SK-N-SH treated with all-trans-retinoic acid at 6 μM for 48 hours (cell line): ENCODE measurements around the gene GRIN3A.

ENCODE experiments used
- ATAC-seq: fragments of 200-7000 bp; cut with Tn5 transposase; 3 replicates; pipeline ENCODE4 v1.9.1; 2020; ENCODE audit warnings: mild to moderate bottlenecking, moderate library complexity
- ARNTL ChIP-seq: fragments of 450-650 bp; formaldehyde crosslinking; IDR thresholded peaks from 2 replicates; pipeline ENCODE4 v1.5.0; 2020; ENCODE audit warnings: low read depth, mild to moderate bottlenecking, moderate library complexity, borderline replicate concordance
- BACH2 ChIP-seq: fragments of 250-450 bp; sonication (Bioruptor Pico); IDR thresholded peaks from 2 replicates; pipeline ENCODE4 v1.9.0; 2021; ENCODE audit warnings: mild to moderate bottlenecking, borderline replicate concordance
- CREB5 ChIP-seq: fragments of 250-450 bp; sonication (Bioruptor Pico); IDR thresholded peaks from 2 replicates; pipeline ENCODE4 v1.5.1; 2020; ENCODE audit warnings: low read depth, mild to moderate bottlenecking, moderate library complexity
- CSDC2 ChIP-seq: fragments of 250-450 bp; sonication (Bioruptor Pico); IDR thresholded peaks from 2 replicates; pipeline ENCODE4 v1.5.0; 2020; ENCODE audit warnings: mild to moderate bottlenecking, moderate library complexity
- CSRNP3 ChIP-seq: fragments of 250-450 bp; sonication (Bioruptor Pico); IDR thresholded peaks from 2 replicates; pipeline ENCODE4 v1.5.1; 2021; ENCODE audit warnings: mild to moderate bottlenecking, moderate library complexity
- ESRRG ChIP-seq: fragments of 250-450 bp; sonication (Bioruptor Pico); IDR thresholded peaks from 2 replicates; pipeline ENCODE4 v1.6.1; 2021; ENCODE audit warnings: mild to moderate bottlenecking
- GLIS3 ChIP-seq: fragments of 250-450 bp; sonication (Bioruptor Pico); IDR thresholded peaks from 2 replicates; pipeline ENCODE4 v1.5.0; 2020; ENCODE audit warnings: mild to moderate bottlenecking, moderate library complexity
- ISL1 ChIP-seq: fragments of 250-450 bp; sonication (Bioruptor Pico); IDR thresholded peaks from 2 replicates; pipeline ENCODE4 v2.1.2; 2022; ENCODE audit warnings: mild to moderate bottlenecking, moderate library complexity
- OSR1 ChIP-seq: fragments of 250-450 bp; sonication (Bioruptor Pico); IDR thresholded peaks from 2 replicates; pipeline ENCODE4 v1.8.0; 2022; ENCODE audit warnings: moderate library complexity, mild to moderate bottlenecking, inconsistent platforms
- PATZ1 ChIP-seq: fragments of 250-450 bp; sonication (Bioruptor Pico); IDR thresholded peaks from 2 replicates; pipeline ENCODE4 v1.8.0; 2020; ENCODE audit warnings: mild to moderate bottlenecking, moderate library complexity, borderline replicate concordance
- POU6F1 ChIP-seq: fragments of 250-450 bp; sonication (Bioruptor Pico); IDR thresholded peaks from 2 replicates; pipeline ENCODE4 v1.8.0; 2021; ENCODE audit warnings: low read depth, mild to moderate bottlenecking, moderate library complexity, borderline replicate concordance
- PPARA ChIP-seq: fragments of 250-450 bp; sonication (Bioruptor Pico); IDR thresholded peaks from 2 replicates; pipeline ENCODE4 v1.5.0; 2020; ENCODE audit warnings: mild to moderate bottlenecking, borderline replicate concordance
- SNAI2 ChIP-seq: fragments of 250-450 bp; sonication (Bioruptor Pico); IDR thresholded peaks from 2 replicates; pipeline ENCODE4 v1.5.0; 2020; ENCODE audit warnings: mild to moderate bottlenecking, moderate library complexity
- TCF4 ChIP-seq: fragments of 250-450 bp; sonication (Bioruptor Pico); IDR thresholded peaks from 2 replicates; pipeline ENCODE4 v1.8.0; 2021; ENCODE audit warnings: mild to moderate bottlenecking, moderate library complexity, borderline replicate concordance
- TOX ChIP-seq: fragments of 250-450 bp; sonication (Bioruptor Pico); IDR thresholded peaks from 2 replicates; pipeline ENCODE4 v1.8.0; 2021; ENCODE audit warnings: mild to moderate bottlenecking, moderate library complexity, borderline replicate concordance
- TSHZ2 ChIP-seq: fragments of 250-450 bp; sonication (Bioruptor Pico); IDR thresholded peaks from 2 replicates; pipeline ENCODE4 v1.5.0; 2020; ENCODE audit warnings: mild to moderate bottlenecking, moderate library complexity
- ZC3H10 ChIP-seq: fragments of 250-450 bp; sonication (Bioruptor Pico); IDR thresholded peaks from 2 replicates; pipeline ENCODE4 v1.5.1; 2021; ENCODE audit warnings: mild to moderate bottlenecking, moderate library complexity
- ZFP3 ChIP-seq: fragments of 250-450 bp; sonication (Bioruptor Pico); IDR thresholded peaks from 2 replicates; pipeline ENCODE4 v1.5.0; 2020; ENCODE audit warnings: mild to moderate bottlenecking, moderate library complexity
- ZFP30 ChIP-seq: fragments of 450-650 bp; formaldehyde crosslinking; IDR thresholded peaks from 2 replicates; pipeline ENCODE4 v1.5.0; 2022; ENCODE audit warnings: mild to moderate bottlenecking, moderate library complexity
- ZNF565 ChIP-seq: fragments of 450-650 bp; formaldehyde crosslinking; conservative IDR thresholded peaks from 2 replicates; pipeline ENCODE4 v1.5.0; 2020; ENCODE audit warnings: low read depth, mild to moderate bottlenecking, moderate library complexity
- ZNF70 ChIP-seq: fragments of 450-650 bp; formaldehyde crosslinking; IDR thresholded peaks from 2 replicates; pipeline ENCODE4 v1.5.0; 2020; ENCODE audit warnings: mild to moderate bottlenecking, moderate library complexity
- ZNF8 ChIP-seq: fragments of 450-650 bp; formaldehyde crosslinking; IDR thresholded peaks from 2 replicates; pipeline ENCODE4 v1.5.0; 2020; ENCODE audit warnings: mild to moderate bottlenecking, moderate library complexity

Gene GRIN3A

GRCh38 chr9:101572316-101572715, 166.1 kb downstream of the GRIN3A start:
- ATAC-seq, result no peak
- TF ChIP-seq ARNTL (CRISPR knock-in tag) (no peak), OSR1 (CRISPR knock-in tag) (no peak), ZFP3 (CRISPR knock-in tag) (no peak), TOX (no peak), ESRRG (no peak), CREB5 (CRISPR knock-in tag) (no peak), ISL1 (no peak), ZNF70 (CRISPR knock-in tag) (no peak), PATZ1 (CRISPR knock-in tag) (no peak), ZNF8 (CRISPR knock-in tag) (no peak), CSRNP3 (CRISPR knock-in tag) (no peak), ZC3H10 (CRISPR knock-in tag) (no peak), TSHZ2 (CRISPR knock-in tag) (no peak), TCF4 (CRISPR knock-in tag) (no peak), CSDC2 (CRISPR knock-in tag) (no peak), SNAI2 (CRISPR knock-in tag) (no peak), PPARA (no peak), ZFP30 (no peak)

- TF ChIP-seq GLIS3, result no peak
- TF ChIP-seq ISL1, result no peak
- no peak for TF ChIP-seq ZNF70 (CRISPR knock-in tag)
- TF ChIP-seq POU6F1 (CRISPR knock-in tag), result no peak
- no peak for TF ChIP-seq ZNF565
- no peak for TF ChIP-seq ZNF8 (CRISPR knock-in tag)
- no peak for TF ChIP-seq ZFP30
- no peak for TF ChIP-seq BACH2
- no peak for TF ChIP-seq TCF4 (CRISPR knock-in tag)
- TF ChIP-seq OSR1 (CRISPR knock-in tag), result no peak
- TF ChIP-seq ZFP3 (CRISPR knock-in tag), result no peak
- no peak for TF ChIP-seq ARNTL (CRISPR knock-in tag)
- TF ChIP-seq, all 23 proteins: peak for 0
- no peak for ATAC-seq
These were observed 167.3 kb downstream of the GRIN3A start for GRCh38 chr9:101571114-101571513.

GRCh38 chr9:101569741-101570501, 168.5 kb downstream of the GRIN3A start:
- ATAC-seq, result no peak

More at GRCh38 chr9:101569741-101570501, 168.5 kb downstream of the GRIN3A start:
- TF ChIP-seq CSRNP3 (CRISPR knock-in tag) (no peak), ESRRG (no peak), BACH2 (no peak), ISL1 (no peak), ARNTL (CRISPR knock-in tag) (no peak), ZFP30 (no peak), SNAI2 (CRISPR knock-in tag) (no peak)
- TF ChIP-seq, all 23 proteins: peak for 0
